HG02571 (cell line): Measurements from ENCODE around the gene DDOST.
"Not testable (repeated sequence)": the region's sequence is repeated elsewhere in the genome, so short reads cannot be mapped to it uniquely, and the experiment has no call there.

ENCODE experiments used
- ATAC-seq: cut with Tn5 transposase; IDR thresholded peaks from one replicate; pipeline ENCODE4 v1.9.1; 2021; ENCODE audit warnings: mild to moderate bottlenecking, moderate library complexity; ENCODE audit not compliant: unreplicated experiment

Gene DDOST

DNA sequence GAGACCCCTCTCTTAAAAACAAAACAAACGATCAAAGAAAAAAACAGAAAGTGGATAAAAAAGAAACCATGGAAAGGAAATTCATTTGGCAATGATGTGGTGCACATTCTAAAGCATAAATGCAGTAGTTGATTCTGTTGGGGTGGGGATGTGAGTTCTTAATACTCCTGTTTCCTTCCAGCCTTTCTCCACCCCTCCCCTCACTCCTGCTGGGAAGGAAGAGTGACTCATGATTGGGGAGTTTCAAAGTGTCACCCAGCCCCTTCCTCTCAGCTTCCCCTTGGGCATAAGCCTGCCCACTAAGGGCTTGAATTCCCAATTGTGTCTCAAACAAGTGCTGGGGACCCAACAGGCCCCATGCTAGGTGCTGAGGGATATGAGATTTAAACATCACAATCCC, 34.6 kb downstream of the DDOST start:
- no peak for ATAC-seq

DNA sequence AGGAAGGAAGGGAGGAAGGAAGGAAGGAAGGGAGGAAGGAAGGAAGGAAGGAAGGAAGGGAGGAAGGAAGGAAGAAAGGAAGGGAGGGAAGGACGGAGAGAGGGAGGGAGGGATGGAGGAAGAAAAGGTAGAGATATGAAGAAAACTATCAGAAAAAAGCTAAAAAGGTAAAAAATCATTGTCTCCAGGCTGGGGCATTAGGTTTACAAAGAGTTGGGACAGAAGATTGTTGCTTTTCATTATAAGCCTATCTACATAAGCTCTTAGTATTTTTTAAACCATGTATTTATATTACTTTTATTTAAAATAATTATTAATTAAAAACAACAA, 35.1 kb downstream of the DDOST start:
- ATAC-seq = no peak

DNA sequence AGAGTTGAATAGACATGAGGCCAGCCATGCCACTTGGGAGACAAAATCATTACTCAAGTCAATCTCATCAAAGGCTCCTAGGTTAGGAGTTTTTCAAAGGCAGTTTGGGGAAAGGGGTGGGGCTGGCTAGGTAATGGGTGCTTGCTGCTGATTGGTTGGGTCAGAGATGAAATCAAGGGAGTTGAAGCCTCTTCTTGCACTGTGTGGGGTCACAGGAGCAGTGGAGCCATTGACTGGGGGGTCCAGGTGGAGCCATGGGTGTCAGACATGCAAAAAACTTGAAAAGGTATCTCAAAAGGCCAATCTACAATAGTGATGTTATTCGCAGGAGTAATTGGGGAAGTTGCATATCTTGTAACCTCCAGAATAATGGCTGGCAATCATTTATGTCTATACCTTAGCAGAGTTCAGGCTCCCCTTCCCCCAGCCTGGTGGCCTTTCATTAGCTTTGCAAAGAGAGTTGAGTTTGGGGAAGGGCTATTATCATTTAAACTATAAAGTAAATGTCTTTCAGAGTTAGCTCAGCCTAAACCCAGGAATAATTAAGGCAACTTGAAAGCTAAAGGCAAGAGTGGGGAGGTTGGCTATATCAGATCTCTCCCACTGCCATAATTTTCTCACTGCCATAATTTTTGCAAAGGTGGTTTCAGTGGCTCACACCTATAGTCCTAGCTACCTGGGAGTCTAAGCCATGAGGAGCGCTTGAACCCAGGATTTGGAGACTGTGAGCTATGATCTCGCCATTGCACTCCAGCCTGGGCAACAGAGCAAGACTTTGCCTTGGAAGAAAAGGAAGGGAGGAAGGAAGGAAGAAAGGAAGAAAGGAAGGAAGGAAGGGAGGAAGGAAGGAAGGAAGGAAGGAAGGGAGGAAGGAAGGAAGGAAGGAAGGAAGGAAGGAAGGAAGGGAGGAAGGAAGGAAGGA, 35.7 kb downstream of the DDOST start:
- ATAC-seq = no peak

DNA sequence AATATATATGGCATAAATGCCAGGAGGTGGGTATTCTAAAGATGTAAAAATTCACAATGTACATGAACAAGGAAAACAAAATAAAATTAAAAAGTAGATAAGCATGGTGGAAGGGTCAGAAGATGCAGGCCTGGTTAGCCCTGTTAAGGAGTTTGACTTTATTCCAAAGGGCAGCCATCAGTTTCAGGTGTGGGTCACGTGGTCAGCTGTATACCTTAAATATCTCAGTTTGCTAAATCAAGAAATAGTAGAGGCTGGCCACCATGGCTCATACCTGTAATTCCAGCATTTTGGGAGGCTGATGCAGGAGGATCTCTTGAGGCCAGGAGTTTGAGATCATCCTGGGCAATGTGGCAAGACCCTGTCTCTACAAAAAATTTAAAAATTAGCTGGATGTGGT, 36.5 kb downstream of the DDOST start:
- no peak for ATAC-seq

DNA sequence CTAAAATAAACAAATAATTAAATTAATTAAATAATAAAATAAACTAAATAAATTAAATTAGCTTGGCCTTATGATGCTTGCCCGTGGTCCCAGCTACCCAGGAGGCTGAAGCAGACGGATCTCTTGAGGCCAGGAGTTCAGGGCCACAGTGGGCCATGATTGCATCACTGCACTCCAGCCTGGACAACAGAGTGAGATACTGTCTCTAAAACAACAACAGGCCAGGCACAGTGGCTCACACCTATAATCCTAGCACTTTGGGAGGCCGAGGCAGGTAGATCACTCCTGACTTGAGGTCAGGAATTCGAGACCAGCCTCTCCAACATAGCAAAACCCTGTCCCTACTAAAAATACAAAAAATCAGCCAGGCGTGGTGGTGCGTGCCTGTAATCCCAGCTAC, 40.2 kb downstream of the DDOST start:
- no peak for ATAC-seq

DNA sequence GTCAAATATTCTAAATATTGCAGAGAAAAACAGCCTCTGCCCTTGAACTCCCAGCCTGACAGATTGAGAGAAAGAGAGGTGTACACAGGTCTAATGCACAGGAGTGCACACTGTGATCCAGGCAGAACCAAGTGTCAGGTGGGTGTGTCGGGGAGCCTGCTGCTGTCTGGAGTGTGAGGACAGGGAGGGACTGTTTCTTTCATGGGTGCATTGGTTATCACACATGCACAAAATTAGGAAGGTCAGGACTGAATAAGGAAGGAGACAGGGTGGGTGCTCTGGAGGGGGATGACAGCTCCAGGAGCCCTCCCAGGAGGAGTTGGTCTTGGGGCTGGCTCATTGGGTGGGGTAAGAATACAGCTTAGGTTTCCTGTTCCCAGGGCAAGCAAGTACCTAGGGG, 41.2 kb downstream of the DDOST start:
- ATAC-seq = no peak

DNA sequence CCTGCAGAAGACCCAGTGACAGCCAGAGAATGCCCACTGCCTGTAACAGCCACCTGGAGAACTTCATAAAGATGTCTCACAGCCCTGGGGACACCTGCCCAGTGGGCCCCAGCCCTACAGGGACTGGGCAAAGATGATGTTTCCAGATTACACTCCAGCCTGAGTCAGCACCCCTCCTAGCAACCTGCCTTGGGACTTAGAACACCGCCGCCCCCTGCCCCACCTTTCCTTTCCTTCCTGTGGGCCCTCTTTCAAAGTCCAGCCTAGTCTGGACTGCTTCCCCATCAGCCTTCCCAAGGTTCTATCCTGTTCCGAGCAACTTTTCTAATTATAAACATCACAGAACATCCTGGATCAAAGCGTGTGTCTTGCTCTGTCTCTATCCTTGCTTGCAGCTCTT, 42.6 kb downstream of the DDOST start:
- no peak for ATAC-seq

DNA sequence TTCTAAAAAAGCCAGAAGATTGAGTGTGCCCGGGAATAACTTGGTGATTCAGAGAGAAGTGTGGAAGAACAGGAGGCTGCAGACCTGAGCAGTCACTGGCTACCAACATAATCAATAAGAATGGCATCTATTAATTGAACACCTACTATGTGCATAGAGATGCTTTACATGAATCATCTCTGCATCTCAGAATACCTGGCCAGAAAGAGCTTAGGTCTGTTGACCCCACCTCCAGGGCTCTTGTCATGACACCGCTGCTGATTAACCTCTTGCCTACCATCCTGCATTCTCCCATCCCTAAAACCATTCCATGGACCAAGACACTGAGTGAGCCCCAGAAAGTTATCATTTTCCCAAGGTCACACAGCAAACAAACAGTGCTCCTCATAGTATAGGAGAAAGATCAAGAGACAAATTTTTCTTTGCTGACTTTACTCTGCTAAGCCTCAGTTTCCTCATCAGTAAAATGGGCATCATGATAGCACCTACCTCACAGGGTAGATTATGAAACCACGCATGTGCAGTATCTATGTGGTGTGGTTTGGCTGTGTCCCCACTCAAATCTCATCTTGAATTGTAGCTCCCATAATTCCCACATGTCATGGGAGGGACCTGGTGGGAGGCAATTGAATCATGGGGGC, 44.2 kb downstream of the DDOST start:
- no peak for ATAC-seq

DNA sequence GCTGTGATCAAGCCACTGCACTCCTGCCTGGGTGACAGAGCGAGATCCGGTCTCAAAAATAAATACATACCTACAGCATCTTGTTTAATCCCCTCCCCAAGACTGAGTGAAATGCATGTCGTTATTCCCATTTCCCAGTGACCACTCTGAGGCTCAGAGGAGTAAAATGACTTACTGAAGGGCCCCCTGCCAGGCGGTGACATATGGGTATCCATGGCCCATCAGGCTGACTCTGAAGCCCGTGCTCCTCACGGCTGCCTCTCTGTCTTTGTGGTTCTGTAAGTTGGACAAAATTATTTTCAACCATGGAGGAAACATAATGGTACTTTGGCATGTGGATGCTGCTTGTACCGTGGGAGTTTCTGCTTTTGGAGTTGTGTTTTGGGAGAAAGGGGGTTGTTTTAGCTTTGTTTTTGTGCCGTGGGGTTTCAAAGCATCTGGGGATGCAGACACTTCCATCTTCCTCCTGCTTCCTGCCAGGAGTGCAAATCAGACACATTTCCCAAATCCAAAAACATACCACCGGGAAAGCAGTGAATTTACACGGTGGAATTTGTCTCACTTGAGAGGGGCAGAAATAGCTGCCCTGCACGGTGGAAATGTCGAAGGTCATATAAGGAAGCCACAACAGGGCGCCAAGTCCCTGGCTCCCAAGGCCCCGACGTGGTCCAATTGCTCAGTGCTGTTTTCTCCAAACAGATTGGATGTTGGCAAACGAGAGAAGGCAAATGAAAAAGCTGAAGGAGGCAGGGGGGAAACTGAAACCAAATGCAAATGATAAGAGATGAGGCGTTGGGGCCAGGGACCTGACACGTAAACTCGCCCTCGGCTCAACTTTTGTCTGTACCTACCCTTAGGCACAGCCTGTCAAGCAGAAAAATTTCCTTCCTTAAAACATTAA, 45.0 kb downstream of the DDOST start:
- ATAC-seq = no peak

DNA sequence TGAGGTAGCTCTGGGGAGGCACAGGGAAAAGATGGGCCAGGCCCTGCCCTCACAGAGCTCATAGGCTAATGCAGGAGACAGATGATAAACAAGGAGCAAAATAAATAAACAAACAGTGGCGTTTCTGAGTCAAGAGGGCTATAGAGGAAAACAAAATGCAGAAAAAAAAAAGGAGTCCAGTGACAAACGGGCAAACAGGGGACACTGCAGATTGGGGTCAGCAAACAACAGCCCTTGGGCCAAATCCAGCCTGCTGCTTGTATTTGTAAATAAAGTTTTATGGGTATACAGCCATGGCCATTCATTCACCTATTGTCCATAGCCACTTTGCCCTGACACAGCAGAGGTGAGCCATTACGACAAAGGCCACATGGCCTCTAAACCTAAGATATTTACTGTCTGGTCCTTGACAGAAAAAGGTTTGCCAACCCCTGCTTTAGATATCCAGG, 47.0 kb downstream of the DDOST start:
- ATAC-seq = no peak

DNA sequence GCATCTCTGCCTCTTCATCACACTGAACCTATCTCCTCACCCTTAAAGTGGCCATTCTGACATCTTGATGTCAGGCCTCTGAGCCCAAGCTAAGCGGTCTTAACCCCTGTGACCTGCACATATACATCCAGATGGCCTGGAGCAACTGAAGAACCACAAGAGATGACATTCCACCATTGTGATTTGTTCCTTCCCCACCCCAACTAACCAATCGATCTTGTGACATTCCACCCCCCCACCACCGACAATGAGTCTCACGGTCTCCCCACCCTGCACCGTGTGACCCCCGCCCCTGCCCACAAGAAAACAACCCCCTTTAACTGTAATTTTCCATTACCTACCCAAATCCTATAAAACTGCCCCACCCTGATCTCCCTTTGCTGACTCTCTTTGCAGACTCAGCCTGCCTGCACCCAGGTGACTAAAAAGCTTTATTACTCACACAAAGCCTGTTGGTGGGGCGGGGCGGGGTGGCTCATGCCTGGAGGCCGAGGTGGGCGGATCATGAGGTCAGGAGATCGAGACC, 48.9 kb downstream of the DDOST start:
- no peak for ATAC-seq

DNA sequence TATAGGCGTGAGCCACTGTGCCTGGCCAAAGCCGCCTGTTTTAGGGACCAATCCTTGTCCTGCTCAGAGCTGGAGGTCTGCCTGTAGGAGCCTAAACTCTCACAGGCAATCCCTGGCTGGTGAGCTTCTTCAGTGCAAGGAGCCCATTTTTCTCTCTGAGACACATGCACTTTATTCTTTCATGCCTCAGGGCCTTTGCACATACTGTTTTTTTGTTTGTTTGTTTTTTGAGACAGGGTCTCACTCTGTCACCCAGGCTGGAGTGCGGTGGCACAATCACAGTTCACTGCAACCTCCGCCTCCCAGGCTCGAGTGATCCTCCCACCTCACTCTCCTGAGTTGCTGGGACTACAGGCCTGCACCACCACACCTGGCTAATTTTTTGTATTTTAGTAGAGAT, 49.5 kb downstream of the DDOST start:
- ATAC-seq = no peak

DNA sequence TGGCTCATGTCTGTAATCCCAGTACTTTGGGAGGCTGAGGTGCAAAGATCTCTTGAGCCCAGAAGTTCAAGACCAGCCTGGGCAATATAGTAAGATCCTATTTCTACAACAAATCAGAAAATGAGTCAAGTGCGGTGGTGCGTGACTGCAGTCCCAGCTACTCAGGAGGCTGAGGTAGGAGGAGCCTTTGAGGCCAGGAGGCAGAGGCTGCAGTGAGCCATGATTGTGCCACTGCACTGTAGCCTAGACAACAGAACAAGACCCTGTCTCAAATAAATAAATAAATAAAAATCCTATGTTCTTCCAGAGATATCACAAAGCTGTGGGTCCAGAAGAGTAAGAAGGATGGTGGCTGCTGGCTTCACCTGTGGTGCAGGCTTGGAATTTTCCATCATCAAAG, 50.2 kb downstream of the DDOST start:
- no peak for ATAC-seq

DNA sequence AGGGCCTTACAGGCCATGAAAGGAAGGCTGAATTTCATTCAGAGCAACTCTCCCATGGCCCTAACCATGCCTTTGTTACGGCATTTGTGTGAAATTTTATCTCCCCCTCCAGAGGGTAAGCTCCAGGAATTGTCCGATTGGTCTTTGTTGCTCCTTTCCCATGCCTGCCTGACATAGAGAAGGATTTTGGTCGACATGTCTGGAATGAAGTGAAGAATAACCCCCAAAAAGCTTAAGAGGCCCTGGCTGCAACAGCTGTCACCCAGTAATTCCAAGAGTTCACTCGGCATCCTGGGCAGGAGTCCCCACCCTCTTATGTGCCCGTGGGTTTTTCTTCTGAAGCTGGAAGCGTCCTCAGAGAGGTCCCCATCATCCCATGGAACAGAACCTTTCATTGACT, 51.6 kb downstream of the DDOST start:
- ATAC-seq = no peak

DNA sequence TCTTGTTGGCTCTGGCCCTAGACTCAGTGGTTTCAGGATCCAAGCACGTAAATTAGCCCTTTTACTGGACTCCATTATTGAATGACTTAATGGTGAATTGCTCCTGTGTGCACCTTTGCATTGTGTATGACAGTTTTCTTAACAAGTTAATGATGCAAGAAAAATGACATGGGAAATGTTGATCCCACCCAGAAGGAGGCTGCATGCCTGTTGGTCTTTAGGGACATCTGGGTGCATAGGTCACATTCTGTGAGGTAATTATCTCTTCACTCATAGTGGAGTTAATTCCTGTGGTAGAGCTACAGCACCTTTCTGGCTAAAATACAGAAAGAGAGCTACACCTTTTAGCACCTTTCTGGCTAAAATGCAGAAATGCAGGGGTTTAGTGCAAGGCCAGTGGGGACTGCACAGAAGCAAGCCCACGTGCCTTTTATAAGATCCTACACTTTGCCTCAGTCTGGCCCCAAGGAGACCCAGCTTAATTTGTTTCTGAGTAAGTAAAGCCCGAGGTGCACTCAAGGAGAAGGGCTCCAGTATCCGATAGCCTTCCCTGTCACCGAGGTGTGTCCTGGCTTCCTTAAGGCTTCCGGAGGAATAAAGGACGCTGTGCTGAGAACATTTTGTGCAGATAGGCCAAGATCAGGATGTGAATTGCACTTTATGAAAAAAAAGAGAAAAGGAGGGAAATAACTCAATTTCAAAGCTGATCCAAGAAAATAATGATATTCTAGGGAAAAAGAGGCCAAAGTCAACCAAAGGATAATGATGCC, 54.2 kb downstream of the DDOST start:
- ATAC-seq = not testable (repeated sequence)

DNA sequence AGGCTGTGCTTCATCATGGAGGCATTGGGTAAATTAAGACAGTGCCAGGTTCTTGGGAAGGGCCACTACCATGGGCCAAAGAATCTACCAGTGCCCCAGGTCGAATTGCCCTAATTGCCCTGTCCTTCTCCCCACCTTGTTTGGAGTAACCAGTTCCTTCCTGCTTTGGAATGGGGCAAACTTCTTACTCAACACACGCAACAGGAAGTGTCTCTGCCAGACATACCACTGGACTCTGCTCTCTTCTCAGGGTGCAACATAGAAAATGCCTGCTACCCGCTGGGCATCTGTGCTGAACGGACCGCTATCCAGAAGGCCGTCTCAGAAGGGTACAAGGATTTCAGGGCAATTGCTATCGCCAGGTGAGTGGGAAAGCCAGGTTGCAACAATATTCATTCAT, 56.5 kb downstream of the DDOST start:
- ATAC-seq = no peak

DNA sequence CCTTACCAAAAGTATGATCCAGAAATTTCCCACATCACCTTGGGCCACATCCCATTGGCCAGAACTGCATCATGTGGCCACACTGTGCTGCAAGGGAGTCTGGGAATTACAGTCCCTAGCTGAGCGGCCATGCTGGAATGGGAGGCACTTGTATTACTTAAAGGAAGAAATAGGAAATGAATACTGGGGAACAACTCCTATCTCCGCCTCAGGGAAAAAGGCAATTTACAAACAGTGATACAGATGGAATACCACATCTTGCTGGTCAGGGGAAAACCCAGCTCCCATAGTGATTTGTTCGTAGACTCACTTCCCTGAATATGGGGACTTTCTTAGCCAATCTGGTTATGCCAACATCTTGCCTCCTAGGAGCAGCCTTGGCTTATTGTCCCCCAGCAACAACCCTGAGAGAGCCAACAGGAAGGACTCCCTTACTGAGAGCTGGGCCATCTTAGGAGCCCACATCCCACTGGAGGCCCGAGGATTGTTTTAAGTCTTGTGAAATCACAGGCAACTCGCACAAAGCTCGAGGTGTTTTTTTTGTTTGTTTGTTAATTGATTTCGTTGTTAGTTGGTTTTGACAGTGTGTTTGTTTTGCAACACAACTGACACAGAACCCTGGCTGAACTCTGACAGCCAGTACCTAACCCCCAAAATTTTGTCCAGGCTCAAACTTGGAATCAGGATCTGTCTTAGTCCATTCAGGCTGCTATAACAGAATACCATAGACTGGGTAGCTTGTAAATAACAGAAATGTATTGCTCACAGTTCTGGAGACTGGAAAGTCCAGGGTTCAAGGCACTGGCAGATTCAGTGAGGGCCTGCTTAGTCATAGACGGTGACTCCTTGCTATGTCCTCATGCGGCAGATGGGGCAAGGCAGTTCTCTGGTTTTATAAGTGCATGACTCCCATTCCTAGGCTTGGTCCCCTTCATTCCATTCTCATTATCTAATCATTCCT, 57.4 kb downstream of the DDOST start:
- no peak for ATAC-seq

DNA sequence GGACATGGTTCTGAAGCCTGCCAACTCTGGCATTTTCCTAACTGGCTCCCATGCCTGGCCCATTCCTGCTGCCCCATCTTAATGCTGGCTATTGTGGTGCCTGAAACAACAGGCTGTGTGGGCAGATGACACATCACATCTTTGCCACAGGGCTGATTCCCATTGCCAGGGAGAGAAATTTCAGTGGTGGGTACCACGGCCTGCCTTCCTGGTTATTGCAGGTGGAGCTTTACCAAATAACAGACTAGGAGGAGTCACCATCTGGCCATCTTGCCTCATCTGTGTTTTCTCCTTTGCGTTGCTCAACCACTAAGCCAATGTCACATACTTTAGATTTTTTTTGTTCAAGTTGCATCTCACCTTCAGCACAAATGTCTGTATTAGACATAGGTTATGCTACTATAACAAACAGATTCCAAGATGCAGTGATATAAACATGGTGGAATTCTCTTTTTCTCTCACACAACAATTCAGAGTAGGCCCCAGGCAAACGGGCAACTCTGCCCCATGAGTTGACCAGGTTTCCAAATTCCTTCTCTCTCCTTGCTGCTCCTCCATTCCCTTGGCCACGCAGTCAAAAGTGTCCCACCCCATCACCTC, 58.2 kb downstream of the DDOST start:
- ATAC-seq = no peak
